Epithelial cell of proximal tubule (primary cell): ENCODE results near the gene RASAL1. TPM values are rescaled to one million over a fixed set of nuclear protein-coding genes. Genes with fewer than 3 reads are reported as not detected.
"Not testable (repeated sequence)": the region's sequence is repeated elsewhere in the genome, so short reads cannot be mapped to it uniquely, and the experiment has no call there.

Experiments used
- DNase-seq: peaks from one replicate; pipeline ENCODE4 v3.0.0-alpha.2; 2011; ENCODE audit warnings: low read depth
- H3K4me3 ChIP-seq: 2 replicates; pipeline ENCODE4 v1.5.1; 2011; ENCODE audit warnings: low read depth, mild to moderate bottlenecking, low read length
- total RNA-seq: library from RNA; depleted of rRNA; stranded (reverse); fragments of >200 nt; gene quantifications from 2 replicates; pipeline ENCODE4 v1.2.3, GENCODE V29; 2015
- TF ChIP-seq, protein P1 (sequence below): conservative IDR thresholded peaks from 2 replicates; pipeline ENCODE4 v1.5.1; 2012; ENCODE audit warnings: low read depth, mild to moderate bottlenecking, low read length

RASAL1 gene
- total RNA-seq, 1 donor from 2014 or later, result 2.0 TPM

DNA sequence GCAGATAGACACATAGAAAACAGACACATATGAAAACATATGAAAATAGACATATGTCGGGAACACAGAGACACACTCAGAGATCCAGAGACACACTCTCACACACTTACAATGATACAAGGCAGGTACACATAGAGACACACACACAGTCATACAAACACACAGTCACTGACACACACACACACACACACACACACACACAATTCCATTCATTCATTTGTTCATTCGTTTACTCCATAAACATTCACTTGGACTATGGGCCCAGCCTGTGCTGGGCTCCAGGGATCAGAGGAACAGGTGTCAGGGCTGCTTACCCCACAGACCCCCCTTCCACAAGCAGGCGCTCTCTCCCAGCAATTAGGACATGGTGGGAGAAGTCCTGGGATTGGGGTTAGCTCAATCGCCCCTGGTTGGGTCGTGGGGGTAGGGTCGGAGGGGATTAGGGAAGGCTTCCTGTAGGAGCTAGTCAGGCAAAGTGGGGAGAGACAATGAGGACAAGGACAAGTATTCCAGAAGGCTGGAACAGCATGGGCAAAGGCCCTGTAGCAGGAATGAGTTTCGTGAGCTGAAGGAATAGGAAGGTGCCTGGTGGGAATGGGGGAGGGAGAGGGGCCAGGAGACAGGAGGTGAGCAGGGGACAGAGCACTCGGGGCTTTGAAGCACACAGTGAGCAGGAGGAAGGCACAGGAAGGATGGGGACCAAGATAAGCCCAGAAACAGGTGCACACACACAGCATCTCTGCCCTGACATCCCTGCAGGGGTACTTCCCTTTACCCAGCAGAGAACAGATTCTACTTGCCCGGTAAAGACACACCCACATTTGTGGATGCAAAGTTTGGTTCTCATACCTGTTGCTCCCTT, 6.5 kb downstream of the RASAL1 start:
- no peak for DNase-seq
- no peak overlapping the region for H3K4me3 ChIP-seq
- TF ChIP-seq, protein P1, sequence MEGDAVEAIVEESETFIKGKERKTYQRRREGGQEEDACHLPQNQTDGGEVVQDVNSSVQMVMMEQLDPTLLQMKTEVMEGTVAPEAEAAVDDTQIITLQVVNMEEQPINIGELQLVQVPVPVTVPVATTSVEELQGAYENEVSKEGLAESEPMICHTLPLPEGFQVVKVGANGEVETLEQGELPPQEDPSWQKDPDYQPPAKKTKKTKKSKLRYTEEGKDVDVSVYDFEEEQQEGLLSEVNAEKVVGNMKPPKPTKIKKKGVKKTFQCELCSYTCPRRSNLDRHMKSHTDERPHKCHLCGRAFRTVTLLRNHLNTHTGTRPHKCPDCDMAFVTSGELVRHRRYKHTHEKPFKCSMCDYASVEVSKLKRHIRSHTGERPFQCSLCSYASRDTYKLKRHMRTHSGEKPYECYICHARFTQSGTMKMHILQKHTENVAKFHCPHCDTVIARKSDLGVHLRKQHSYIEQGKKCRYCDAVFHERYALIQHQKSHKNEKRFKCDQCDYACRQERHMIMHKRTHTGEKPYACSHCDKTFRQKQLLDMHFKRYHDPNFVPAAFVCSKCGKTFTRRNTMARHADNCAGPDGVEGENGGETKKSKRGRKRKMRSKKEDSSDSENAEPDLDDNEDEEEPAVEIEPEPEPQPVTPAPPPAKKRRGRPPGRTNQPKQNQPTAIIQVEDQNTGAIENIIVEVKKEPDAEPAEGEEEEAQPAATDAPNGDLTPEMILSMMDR, result no peak

DNA sequence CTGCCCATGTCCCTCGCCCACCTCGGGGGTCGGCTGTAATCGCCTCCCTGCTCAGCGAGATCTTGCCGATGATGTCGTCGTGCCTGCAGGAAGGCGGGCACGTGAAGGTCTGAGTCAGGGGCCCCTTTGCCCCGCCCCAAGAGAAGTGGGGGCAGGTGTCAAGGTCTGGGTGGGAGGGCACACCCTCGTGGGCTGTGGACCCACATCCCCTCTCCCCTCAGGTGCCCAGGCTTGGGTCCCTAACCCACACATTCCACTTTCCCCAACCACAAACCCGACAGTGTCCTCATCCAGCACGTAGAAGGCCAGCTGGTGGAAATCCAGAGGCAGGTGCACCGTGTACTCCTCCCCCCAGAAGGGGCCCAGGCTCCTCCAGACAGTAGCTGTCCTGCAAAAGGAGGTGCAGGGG, 7.8 kb downstream of the RASAL1 start:
- no peak for DNase-seq
- H3K4me3 ChIP-seq, result no peak overlapping the region
- TF ChIP-seq, protein P1, result no peak

DNA sequence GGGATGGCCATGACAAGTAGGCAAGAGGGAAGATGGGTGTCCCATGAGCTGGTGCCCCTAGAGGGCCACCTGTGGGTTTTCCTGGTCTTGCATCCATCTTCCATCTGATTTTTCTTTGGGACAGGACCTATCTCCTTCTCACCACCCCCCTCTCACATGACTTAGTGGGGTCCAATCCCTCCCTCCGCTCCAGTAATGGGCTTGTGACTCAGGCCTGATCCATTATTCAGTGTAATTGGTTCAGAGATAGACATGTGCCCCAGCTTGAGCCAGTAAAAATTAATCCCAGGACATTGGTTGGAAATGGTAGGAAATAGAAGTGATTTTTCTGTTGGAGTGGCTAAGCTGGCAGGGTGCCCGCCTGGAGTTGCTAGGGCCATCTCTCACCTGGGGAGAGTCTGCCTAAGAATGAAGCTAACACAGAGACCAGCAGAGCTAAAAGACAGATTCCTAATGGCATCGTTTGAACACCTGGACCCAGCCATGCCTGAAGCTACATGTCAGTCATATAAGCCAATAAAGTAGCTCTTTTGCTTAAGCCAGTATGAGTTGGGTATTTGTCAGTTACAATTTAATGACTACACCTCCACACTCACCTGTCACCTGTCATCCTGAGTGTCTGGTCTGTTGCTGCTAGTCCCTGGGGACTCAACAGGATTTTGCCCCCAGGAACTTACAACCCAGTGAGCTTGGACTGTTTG, 14.7 kb downstream of the RASAL1 start:
- TF ChIP-seq, protein P1, result peak; percentile 5
- H3K4me3 ChIP-seq, result no peak overlapping the region
- DNase-seq, result no peak

DNA sequence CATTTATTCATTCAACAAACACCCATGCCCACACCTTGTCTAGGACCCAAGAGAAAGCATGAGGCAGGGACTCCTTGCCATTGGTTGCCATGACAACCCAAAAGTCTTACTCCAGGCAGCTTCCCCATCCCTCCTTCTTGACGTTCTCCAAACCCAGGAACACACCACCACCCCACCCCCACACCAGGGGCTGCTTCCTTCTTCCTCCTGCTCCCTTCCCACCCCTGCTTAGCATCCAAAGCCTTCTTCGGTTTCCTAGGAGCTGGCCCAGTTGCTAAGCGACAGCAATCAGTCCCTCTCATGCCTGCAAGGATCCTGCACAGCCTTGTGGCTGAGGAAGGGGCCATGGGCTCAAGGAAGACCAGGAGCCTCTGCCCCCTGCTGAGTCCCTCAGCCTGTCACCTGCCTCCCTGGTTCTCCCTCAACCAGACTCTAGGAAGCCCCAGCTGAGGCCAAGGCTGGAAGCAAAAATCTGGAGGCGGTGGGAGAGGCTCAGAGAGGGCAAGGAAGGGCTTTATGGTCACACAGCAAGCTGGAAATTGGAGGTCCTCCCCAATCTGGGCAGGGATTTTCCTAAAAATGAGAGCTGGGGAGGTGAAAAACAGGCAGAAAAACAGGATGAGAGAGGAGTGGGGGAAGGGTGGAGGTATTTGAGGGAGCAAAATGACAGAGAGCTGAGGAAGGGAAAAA, 15.4 kb downstream of the RASAL1 start:
- TF ChIP-seq, protein P1, result no peak
- H3K4me3 ChIP-seq, result no peak overlapping the region
- DNase-seq, result no peak

DNA sequence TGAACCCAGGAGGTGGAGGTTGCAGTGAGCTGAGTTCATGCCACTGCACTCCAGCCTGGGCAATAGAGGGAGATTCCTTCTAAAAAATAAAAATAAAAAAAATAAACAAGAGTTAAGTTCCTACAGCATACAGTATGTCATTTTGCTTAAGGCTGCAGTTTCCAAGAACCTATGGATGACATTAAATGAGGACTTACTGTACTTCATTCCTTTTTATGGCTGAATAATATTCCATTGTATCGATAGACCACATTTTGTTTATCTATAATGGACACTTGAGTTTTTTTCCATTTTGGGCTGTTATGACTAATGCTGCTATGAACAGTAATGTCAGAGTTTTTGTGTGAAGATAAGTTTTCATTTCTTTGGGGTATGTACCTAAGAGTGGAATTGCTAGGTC, 17.4 kb downstream of the RASAL1 start:
- no peak for DNase-seq
- H3K4me3 ChIP-seq, result no peak overlapping the region
- TF ChIP-seq, protein P1, result no peak

DNA sequence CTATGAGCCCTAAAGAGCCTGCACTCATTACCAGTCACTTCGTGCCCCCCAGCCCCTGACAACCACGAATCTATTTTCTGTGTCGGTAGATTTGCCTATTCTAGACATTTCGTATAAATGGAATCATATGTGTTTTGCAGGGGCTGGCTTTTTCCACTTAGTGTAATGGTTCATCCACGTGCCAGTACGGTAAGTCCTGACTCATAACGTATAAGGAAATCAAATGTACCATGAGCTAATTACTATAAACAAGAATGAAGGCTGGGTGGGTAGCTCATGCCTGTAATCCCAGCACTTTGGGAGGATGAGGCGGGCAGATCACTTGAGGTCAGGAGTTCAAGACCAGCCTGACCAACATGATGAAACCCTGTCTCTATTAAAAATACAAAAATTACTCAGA, 17.9 kb downstream of the RASAL1 start:
- H3K4me3 ChIP-seq, DNase-seq: not testable (repeated sequence)

DNA sequence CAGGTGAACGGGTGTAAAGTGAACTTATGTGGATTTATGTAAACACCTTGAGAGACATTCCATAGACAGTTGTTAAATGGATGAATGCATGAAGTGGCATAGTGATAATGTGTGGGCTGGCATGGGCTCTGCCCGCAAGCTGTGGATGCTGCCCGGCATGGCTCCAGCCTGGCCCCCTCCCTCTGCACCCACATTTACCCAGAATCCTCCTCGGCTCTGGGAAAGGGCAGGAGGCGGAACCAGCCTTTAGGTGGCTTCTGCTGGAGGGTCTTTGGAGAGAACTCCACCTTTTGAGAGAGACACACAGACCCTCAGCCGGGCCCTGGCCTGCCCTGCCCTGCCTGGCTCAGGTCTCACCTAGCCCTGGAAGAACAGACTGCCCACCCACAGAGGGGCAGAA, 18.7 kb downstream of the RASAL1 start:
- TF ChIP-seq, protein P1, result no peak
- no peak for DNase-seq
- H3K4me3 ChIP-seq, result no peak overlapping the region
